ENCODE results near the gene C1orf53.

DNA sequence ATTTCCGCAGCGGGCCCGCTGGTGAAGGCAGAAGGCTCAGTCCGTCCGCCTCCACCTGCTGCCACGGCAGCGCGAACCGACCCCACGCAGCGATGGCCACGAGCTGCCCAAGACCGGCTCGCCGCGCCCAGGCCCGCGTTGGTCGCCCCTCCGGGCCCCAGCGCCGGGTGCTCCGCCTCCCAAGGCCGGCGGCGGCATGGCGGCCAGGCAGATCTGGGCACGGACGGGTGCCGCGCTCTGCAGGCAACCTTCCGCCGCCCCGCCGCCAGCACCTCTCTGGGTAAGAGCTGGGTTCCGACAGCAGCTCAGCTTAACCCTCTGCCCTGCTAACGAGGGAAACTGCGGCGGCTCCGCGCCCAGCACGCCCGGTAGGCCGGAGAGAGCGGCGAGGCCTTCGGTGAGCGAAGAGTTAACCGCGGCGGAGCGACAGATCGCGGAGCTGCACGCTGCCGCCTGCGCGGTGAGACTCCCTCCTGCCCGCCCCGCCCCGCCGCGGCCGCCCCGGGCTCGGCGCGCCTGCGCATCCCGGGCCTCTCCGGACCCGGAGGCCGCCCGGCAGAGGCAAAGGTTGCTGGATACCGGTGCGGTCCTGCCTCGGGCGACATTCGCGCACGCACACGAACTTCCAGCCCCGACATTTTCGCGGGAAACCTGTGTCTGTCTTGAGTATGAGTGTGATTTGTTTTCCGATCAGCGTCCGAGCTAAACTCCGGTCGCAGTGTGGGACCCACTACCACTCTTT lies at the start of gene C1orf53:
- TF ChIP-seq, protein P1, sequence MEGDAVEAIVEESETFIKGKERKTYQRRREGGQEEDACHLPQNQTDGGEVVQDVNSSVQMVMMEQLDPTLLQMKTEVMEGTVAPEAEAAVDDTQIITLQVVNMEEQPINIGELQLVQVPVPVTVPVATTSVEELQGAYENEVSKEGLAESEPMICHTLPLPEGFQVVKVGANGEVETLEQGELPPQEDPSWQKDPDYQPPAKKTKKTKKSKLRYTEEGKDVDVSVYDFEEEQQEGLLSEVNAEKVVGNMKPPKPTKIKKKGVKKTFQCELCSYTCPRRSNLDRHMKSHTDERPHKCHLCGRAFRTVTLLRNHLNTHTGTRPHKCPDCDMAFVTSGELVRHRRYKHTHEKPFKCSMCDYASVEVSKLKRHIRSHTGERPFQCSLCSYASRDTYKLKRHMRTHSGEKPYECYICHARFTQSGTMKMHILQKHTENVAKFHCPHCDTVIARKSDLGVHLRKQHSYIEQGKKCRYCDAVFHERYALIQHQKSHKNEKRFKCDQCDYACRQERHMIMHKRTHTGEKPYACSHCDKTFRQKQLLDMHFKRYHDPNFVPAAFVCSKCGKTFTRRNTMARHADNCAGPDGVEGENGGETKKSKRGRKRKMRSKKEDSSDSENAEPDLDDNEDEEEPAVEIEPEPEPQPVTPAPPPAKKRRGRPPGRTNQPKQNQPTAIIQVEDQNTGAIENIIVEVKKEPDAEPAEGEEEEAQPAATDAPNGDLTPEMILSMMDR (IDR thresholded peaks at IDR 0.05): no peak
- TF ChIP-seq EZH2 (IDR thresholded peaks at IDR 0.05; ENCODE audit: borderline replicate concordance, insufficient read depth, low read depth, low read length, poor library complexity, severe bottlenecking): no peak

Measured in B cell (primary cell).